ENCODE measurements around the gene ZDHHC14.

DNA sequence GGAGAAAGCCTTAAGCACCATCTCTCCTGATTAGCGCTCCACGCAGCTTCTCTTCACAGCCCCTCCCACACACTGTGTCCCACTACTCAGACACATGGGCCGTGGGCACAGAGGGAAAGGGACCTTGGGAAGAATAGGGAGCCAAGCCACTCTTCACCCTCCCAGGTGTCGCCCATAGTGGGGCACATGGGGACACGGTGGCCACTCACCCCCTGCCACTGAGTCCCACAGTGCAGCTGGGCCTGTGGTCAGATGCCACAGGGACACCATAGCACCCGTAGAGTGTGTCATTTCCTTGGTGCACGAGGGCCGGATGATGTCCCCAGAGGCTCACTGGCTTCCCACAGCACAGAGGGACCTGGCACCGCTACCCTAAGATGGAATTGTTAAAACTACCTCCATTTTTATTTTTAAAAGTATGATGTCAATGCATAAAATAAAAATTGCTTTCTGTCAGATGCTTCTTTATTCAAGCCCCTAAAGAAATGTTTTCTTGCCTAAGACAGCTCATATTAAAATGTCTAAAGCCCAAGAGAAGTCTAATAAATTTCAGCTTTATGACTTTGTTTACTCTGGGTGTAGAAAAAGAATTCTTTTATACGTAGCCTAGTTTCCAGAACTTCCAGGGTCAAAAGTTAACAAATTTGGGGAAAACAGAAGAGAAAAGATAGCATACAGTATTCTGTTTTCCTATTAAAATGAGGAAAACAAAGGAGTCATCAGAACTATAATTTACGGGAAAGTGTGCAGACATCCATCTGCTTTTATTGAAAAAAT lies 251.0 kb downstream of the ZDHHC14 start:
- TF ChIP-seq, protein P1, sequence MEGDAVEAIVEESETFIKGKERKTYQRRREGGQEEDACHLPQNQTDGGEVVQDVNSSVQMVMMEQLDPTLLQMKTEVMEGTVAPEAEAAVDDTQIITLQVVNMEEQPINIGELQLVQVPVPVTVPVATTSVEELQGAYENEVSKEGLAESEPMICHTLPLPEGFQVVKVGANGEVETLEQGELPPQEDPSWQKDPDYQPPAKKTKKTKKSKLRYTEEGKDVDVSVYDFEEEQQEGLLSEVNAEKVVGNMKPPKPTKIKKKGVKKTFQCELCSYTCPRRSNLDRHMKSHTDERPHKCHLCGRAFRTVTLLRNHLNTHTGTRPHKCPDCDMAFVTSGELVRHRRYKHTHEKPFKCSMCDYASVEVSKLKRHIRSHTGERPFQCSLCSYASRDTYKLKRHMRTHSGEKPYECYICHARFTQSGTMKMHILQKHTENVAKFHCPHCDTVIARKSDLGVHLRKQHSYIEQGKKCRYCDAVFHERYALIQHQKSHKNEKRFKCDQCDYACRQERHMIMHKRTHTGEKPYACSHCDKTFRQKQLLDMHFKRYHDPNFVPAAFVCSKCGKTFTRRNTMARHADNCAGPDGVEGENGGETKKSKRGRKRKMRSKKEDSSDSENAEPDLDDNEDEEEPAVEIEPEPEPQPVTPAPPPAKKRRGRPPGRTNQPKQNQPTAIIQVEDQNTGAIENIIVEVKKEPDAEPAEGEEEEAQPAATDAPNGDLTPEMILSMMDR (IDR thresholded peaks at IDR 0.05) = no peak
- no peak for TF ChIP-seq EP300 (IDR thresholded peaks at IDR 0.05)
- TF ChIP-seq POLR2A (IDR thresholded peaks at IDR 0.05) = no peak
- no peak for TF ChIP-seq POLR2AphosphoS5 (IDR thresholded peaks at IDR 0.05)
